ENCODE measurements around the gene HAL.

Gene HAL

DNA sequence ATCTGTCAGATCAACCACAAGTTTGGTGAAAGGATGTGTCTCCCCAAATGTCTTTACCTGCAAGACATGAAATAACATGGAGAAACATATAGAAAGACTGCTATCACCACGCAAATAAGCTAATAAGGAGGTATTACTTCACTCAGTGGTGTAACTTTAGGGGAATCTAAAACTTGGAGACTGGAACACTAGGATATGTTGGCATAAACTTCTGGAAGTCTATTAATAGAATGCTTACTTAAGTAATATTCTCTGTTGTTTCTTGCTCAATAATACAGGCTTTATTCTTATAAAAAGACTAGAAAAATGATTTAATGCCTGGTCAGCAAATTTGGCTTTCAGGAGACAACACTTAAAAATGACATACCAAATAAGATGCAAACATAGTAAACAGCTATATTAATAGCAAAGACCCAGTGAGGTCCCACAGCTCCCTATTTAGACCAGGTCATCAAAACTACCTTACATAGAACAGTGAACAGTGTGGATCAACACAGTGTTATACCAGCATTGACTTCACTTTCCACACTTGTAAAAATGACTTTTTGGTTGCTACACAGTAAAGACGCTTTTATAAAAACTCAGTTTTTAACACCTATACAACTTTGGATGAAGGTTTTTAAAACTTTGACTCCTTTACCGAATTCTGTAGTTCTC lies 18.9 kb upstream of the HAL start:
- no peak for DNase-seq

DNA sequence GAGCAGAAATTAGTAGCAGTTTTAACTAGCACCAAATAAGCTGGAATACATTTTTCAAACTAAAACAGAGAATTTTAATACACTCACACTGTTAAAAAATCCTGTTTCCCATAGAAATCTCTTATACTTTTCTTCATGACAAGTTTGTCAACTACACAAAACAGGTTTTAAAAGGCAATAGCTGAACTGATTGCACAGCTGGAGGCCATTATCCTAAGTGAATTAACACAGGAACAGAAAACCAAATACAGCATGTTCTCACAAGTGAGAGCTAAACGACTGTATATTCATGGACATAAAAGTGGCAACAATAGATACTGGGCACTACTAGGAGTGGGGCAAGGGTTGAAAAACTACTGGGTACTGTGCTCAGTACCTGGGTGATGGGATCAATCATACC lies 11.6 kb upstream of the HAL start:
- DNase-seq: no peak

GRCh38 chr12:96006727-96007126 lies 10.6 kb upstream of the HAL start:
- no peak for DNase-seq

- DNase-seq: no peak
These were observed 4.7 kb upstream of the HAL start for GRCh38 chr12:96000858-96001257.

DNA sequence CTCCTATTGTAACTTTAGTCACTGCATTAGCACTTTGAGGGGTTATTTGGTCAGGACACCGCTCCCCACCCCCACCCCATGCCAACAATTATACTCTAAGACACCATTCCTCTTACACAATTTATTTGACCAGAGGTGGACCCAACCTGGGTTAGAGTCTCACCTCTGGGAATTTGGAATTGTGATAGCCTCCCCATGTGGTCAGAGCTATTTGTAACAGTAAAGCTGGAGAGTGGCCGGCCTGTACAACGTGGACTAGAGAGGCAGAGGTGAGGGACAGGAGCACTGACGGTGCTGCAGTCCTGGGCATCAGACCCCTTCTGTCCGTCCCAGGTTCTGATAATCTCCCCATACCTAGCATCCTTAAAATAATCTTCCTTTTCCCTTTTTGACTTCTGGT lies 3.3 kb upstream of the HAL start:
- no peak for DNase-seq

GRCh38 chr12:95998611-95999286 lies 2.6 kb upstream of the HAL start:
- DNase-seq: peak; percentile 2

DNA sequence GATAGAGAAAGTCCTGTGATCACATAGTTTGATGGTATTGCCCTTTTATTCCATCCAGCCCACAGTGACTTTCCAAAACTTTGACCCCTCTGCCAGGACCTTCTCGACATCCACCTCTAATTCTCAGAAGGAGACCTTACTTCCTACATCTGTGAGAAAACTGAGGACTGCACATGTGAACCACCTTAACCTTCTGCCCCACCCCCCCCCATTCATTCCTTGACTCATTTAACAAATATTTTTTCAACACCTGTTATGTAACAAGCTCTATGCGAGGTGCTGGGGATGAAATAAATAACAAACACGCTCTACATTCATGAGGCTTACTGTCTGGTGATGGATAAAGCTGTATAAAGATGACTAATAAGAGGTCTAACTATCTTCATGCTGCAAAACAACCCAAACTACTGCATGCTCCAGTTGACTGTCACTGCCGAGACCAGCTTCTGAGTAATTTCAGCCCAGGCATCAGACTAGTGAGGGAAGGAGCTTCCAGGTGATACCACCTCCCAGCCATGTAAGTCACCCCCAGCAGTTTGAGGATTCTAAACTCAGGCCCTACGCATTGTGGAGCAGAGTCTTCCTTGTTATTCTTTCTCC lies 1.9 kb upstream of the HAL start:
- no peak for DNase-seq

DNA sequence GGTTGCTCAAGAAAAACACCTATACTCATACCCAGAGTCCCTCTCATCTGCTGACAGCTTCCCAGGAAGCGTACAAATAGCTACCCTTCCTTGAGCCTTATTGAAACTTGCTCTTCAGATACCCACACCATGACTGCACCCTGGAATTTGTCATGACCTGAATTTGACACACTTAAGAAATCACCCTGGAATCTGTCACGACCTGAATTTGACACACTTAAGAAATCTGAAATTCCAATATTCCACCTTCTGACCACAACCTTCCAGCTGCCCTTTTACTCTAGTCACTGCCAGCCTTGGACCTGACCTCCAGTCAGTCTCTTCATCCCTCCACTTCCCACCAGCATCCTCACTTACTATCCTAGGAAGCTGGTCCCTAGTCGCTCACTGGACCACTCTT lies 1.1 kb upstream of the HAL start:
- DNase-seq: no peak

DNA sequence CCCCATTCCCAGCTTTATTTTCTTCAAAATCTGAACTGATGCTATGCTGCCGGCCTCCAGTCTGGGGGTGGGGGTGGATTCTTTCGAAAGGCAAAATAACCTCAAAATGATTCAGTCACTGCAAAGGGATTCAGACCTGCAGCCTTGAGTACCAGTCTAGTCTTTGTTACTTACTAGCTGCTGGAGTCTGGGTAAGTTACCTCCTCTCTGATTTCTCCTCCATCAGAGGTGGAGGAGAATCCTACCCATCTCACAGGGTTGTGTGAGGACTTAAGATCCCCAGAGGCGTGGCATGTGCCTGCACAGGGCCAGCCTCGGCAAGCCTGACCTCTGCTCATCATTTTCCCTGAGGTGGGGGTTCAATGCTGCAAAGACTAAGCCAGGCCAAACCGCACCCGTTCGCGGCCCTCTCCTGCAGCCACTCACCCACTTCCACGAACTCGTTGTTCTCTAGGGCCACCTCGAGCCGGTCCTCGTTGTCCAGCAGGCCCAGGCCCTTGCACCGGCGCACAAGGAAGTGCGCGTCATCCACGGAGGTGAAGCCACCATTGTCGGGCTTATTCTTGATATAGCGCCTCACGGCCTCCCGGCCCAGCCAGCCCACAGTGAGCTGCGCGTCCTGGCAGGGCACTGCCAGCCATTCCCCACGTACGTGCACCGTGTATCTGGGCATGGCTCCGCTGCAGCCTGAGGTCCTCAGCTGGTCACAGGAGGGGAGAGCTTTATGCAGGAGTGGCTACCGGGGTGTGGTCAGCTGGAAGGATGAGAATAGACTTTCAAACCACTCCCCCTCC lies 709 bp downstream of the HAL start:
- no peak for DNase-seq

DNA sequence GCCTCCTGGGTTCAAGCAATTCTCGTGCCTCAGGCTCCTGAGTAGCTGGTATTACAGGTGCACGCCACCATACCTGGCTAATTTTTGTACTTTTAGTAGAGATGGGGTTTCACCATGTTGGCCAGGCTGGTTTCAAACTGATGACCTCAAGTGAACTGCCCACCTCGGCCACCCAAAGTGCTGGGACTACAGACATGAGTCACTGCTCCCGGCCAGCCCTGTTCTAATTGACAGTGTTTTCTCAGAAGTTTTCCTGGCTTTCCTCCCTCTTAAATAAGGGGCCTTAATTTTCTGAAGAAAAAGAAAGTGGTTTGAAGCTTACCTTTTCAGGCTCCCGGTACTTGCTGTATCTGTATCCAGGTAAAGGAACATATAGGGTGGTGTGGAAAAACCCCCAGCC lies 1.7 kb downstream of the HAL start:
- no peak for DNase-seq

GRCh38 chr12:95993907-95994306 lies 2.2 kb downstream of the HAL start:
- DNase-seq: no peak

DNA sequence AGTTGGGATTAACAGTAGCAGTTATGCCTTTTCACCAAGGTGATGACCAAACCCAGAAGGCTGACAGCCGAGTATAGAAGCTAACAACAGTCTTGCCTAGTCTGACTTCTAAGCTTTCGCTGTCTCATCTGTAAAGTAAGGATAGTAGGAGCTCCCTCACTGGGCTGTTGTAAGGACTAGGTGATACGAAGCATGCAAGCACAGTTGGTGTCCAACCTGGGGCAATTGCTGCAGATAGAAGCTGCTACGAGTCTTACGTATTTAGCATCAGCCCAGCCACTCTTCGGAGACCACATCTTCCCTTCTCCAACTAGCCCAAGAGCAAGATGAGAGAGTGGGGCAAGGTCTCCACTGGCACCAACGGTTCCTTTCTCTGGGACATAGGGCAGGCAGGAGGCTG lies 6.0 kb downstream of the HAL start:
- DNase-seq: no peak

DNA sequence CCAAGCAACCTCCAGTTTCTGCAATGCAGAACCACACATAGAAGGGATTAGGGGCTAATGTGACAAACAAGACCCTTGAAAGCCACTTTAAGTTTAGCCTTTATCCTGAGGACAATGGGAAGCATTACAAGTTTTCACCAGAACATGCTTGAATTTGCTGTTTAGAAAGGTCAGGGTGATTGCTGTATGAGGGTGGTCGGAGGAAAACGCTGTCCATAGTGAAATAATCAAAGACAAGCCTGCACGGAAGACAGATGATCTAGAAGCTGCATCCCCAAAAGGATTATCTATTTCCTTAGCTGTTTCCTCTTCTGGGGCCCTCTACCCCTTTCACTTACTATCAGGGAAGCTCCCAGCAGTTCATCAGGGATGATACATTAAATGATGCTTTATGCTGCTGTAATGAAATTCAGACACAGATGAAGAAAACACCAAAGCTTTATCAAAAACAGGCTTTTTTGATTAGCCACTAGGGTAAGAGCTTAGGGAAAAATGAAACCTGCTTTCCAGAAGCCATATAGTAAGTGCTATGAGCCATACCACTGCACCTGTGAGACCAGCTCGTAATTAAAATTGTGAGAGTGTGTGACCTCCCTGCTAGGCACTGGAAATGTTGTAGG lies 6.5 kb downstream of the HAL start:
- no peak for DNase-seq

- DNase-seq: no peak
These were observed 7.5 kb downstream of the HAL start for GRCh38 chr12:95988506-95989275.

DNA sequence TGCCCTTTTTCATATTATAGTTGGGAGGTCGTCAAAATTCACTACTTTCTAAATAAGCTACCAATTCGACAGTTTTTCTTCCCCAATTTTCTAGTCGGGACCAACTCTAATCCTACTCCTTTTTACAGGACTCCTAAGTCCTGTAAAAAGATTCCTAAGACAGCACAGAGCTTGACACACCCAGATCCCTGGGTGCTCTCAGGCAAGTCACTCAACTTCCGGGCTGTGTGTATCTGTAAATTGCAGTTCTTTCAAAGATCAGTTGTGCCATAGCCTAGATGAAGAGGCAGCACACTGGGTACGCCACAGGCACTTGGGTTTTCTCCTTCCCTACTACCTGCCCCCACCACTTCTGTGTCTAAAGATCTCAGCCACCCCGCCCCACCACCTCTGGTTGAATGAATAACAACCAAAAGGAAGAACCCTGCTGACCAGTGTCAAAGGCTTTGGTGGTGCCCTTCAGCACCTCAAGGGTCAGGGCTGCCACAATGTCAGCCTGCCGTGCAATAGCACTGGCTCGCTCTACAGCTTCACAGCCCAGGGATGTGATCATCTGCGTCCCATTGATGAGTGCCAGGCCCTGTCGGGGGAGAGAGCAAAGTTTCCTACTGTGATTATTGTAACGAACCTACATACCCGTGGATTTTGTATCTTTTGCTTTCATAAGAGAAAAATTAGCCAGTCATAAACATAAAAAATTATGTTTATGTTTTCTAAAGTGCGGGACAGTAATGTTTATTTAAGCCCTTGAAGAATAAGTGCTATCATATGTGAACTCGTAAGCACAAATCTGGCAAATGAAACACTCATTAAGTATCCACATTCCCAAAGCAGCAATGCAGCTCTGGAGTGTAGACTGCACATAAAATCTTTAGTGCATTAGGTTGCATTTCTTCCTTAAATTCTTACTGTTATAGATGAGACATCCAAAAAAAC lies 9.2 kb downstream of the HAL start:
- DNase-seq: no peak

GRCh38 chr12:95984682-95985081 lies 11.5 kb downstream of the HAL start:
- no peak for DNase-seq

DNA sequence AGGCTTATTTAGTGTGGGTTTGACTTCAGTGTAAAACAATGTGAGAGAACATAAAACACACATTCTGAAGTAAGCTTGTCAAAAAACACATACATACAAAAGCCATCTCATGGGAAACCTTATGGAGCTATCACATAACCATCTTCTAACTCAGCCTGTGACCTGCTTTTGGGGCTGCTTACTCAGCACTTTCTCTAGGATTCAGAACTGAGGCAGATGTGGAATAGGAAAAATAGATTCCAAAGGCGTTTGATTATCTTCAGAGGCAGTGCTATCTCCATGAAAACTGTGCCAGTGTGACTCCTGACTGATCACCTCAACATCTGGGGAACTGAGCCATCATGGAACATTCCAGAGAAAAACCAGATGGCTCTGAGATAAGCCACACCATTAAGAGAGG lies 13.5 kb downstream of the HAL start:
- DNase-seq: no peak

- no peak for DNase-seq
These were observed 15.7 kb downstream of the HAL start for GRCh38 chr12:95980437-95980836.

DNA sequence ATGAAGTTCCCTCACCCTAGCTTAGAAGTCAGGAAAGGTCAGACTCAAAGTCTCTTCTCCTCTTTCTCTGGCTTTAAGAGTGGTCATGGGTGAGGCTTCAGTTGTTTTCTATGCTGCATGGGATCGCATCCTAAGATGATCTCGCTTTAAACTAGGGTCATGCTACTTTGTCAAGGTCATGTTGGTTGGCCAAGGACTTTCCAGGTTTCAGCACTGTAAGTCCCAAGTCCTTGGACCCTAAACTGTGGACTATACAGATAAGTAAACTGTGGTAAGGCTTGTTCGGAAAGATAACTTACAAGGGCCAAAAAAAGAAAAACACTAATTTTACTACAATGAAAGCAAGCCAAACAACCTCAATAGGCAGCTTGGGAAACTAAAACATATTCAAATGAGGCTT lies 17.4 kb downstream of the HAL start:
- no peak for DNase-seq

- no peak for DNase-seq
These were observed 17.8 kb downstream of the HAL start for GRCh38 chr12:95978351-95978750.

DNA sequence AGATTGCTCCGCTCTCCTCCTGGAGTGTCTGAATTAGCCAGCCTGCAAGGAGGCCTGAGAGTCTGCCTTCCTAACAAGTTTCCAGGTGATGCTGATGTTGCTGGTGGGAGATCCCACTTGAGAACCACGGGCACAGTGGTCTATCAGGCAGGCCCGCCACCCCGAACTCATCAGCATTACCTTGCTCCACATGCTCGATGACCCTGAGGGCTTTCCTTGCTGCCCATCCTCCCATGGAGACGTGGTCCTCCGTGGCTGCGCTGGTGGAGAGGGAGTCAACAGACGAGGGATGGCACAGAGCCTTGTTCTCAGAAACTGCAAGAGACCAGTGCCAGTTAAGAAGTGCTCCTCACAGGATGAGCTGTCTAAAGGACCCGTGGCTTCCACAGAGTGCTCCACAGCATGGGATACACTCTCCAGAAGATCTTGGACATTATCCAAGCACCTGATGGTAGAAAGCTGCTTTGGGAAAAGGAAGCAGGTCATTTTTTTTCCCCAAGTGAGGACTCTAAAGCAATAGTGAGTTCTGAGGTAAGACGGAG lies 18.3 kb downstream of the HAL start:
- no peak for DNase-seq

Measured in NCI-H1436 treated with DMSO at 0.1 percent for 48 hours (cell line).